Transverse colon (tissue), 4 donors: ENCODE data around the gene NME3. TPM values are rescaled to one million over a fixed set of nuclear protein-coding genes. Genes with fewer than 3 reads are reported as not detected.

Source experiments
- DNase-seq: peaks from one replicate; pipeline ENCODE4 v3.0.0-alpha.2; 2019
- H3K27ac ChIP-seq, 4 donors: fragments of 200-600 bp; sonication (generic); 2 replicates each; pipeline ENCODE4 v1.5.1; 2016 to 2018; ENCODE audit warnings: inconsistent platforms in 4 of 4
- H3K27me3 ChIP-seq: fragments of 200-600 bp; sonication (generic); 2 replicates; pipeline ENCODE4 v1.5.1; 2017; ENCODE audit warnings: inconsistent platforms
- H3K36me3 ChIP-seq, 4 donors: fragments of 200-600 bp; sonication (generic); 2 replicates each; pipeline ENCODE4 v1.5.1; 2017 to 2019; ENCODE audit warnings: inconsistent platforms in 4 of 4
- H3K4me1 ChIP-seq, 4 donors: fragments of 200-600 bp; sonication (generic); 2 replicates each; pipeline ENCODE4 v1.5.1; 2017 to 2020; ENCODE audit warnings: inconsistent platforms in 4 of 4
- H3K4me3 ChIP-seq, 4 donors: fragments of 200-600 bp; sonication (generic); 1 replicate in 1 of 4; 2 replicates in 3 of 4; pipeline versions ENCODE4 v1.5.1 to v1.6.1; 2017 to 2019; ENCODE audit warnings: inconsistent platforms in 4 of 4
- H3K9me3 ChIP-seq, 2 donors: fragments of 200-600 bp; sonication (generic); 2 replicates each; pipeline ENCODE4 v1.5.1; 2017 to 2019; ENCODE audit warnings: inconsistent platforms in 2 of 2
- EP300 ChIP-seq: sonication (generic); formaldehyde crosslinking; IDR thresholded peaks from one replicate; pipeline ENCODE4 v1.6.1; 2017; ENCODE audit warnings: antibody characterized with exemption, low read depth
- POLR2A ChIP-seq: fragments of 450-650 bp; IDR thresholded peaks from one replicate; pipeline ENCODE4 v1.6.1; 2016; ENCODE audit warnings: antibody characterized with exemption, mild to moderate bottlenecking, moderate library complexity
- POLR2AphosphoS5 ChIP-seq, 3 donors: sonication (generic); formaldehyde crosslinking; IDR thresholded peaks; one replicate each; pipeline ENCODE4 v1.6.1; 2016; ENCODE audit warnings: antibody characterized with exemption in 3 of 3
- WGBS, 2 donors: methylation state at CpG; one replicate each; pipeline ENCODE4 v1.1.5; 2018; ENCODE audit warnings: low coverage in 1 of 2; 5-methylcytosine and 5-hydroxymethylcytosine counted together
- in situ Hi-C, 4 donors: fragments of 200-750 bp; cut with MboI; loops; one replicate each; pipeline versions ENCODE4 v1.15.0 to v1.15.1; 2017; ENCODE audit warnings: low sequenced_read_pairs in 3 of 4, low pct_ligation_motif_present in 1 of 4, low pct_unique_long_range_greater_than_20kb in 1 of 4
- intact Hi-C: fragments of 100-400 bp; cut with DNase I; formaldehyde crosslinking; loops from one replicate; pipeline ENCODE4 v1.15.1; 2023; ENCODE audit warnings: low total_unique reads
- total RNA-seq, 4 donors: library from RNA; depleted of rRNA; stranded (reverse); fragments of >200 nt; gene quantifications; one replicate each; pipeline ENCODE4 v1.1.0, GENCODE V29; 2016
- TF ChIP-seq, protein P1 (sequence below), 5 experiments: fragments of 200-600 bp in 3 of 5; fragments of 450-650 bp in 2 of 5; sonication (generic) in 3 of 5; IDR thresholded peaks; 1 replicate in 2 of 5; 2 replicates in 3 of 5; pipeline ENCODE4 v1.5.1; 2016 to 2017; ENCODE audit warnings: antibody characterized with exemption in 5 of 5, inconsistent platforms in 3 of 5, mild to moderate bottlenecking in 2 of 5, moderate library complexity in 1 of 5

NME3 gene
- total RNA-seq, 4 donors from 2014 or later = 116 to 286 (median 132) TPM

DNA sequence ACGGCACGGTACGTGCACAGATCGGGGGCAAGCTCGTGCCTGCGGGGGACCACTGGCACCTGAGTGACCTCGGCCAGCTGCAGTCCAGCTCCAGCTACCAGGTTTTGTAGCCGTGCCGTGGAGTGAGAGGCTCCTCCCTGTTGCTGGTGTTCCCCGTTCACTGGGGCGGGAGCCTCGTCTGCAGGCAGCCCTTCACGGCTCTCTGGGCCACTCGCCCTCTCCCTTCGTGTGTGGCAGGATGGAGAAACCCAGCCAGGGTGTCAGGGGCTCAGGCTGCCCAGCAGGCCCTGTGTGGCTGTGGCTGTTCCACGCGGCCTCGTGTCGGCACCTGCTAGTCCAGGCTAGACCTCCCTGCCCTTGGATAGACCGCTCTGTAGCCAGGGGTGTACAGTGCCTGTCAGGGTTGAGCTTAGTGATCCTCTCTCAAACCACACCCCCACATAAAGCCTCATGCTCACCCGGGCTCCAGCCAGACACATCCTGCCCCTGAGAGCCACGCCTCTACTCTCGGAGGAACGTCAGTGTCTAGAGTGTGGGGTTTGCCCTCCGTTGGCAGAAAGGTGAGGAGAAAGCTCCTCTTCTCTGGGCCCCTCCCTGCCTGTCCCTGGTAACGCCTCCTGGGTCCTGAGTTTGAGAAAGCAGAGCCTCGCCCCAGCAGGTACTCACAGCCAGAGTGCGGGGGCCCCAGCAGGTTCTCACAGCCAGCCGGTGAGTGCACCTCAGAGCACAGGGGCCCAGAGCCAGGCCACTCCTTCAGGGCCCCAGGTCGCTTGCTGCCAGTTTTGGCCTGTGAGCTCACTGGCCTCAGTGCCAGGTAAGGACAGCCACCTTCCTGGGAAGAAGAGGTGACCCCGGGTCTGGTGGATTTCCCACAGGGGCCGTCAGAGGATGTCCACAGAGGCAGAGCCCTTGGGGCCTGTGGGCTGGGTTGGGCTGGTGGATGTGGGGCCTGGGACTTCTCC lies 27.7 kb downstream of the NME3 start:
- intact Hi-C loops = no loop called here
- 91% methylated on average over 32 of the region's 32 CpGs; no CpG with 5 or more reads in 1 of the 2 donors for WGBS, 2 donors

DNA sequence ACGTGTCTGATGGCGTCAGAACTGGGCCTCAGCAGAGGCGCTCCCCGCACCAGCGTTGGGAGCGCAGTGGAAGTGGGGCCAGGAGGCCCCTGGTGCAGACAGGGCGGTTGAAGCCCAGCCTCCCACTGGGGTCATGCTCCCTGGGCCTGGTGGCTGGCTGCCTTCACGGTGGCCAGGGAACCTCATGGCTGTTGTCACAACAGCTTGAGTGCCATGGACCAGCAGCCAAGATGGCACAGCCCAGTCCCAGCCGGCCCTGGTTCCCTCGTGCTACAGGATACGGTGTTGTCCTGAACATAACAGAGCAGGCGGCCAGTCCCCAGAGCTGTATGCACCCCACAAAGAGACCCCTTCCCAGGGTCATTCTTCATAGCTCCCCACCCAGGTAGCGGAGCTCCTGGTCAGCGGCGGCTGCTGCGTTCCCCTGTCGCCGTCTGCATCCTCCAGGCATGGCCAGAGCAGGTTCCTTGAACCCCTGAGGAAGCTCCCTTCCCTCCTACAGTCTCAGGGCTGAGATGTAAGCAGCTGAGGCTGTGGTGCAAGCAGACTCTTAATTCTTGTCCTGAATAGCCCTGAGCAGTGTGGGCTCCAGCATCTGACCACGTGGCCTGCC lies 29.7 kb downstream of the NME3 start:
- Histone ChIP-seq H3K4me3 (no peak overlapping the region), H3K9me3 (no peaks in the 10 kb centered on the region), H3K27ac (no peak overlapping the region), H3K4me1 (no peaks in the 10 kb centered on the region), H3K36me3 (peaks cover 0 to 9% (median 2%) of the 10 kb centered on the region in 4 donors), H3K27me3 (no peaks in the 10 kb centered on the region)
- in situ Hi-C loops (no loop called here), intact Hi-C loops (no loop called here)
- TF ChIP-seq EP300 = no peak
- TF ChIP-seq, protein P1, sequence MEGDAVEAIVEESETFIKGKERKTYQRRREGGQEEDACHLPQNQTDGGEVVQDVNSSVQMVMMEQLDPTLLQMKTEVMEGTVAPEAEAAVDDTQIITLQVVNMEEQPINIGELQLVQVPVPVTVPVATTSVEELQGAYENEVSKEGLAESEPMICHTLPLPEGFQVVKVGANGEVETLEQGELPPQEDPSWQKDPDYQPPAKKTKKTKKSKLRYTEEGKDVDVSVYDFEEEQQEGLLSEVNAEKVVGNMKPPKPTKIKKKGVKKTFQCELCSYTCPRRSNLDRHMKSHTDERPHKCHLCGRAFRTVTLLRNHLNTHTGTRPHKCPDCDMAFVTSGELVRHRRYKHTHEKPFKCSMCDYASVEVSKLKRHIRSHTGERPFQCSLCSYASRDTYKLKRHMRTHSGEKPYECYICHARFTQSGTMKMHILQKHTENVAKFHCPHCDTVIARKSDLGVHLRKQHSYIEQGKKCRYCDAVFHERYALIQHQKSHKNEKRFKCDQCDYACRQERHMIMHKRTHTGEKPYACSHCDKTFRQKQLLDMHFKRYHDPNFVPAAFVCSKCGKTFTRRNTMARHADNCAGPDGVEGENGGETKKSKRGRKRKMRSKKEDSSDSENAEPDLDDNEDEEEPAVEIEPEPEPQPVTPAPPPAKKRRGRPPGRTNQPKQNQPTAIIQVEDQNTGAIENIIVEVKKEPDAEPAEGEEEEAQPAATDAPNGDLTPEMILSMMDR (IDR thresholded peaks at IDR 0.05) = no peak
- no peak for TF ChIP-seq POLR2A
- TF ChIP-seq POLR2AphosphoS5 (IDR thresholded peaks at IDR 0.05) = no peak
- WGBS, 2 donors = 95 to 100% methylated on average over 1 to 15 of the region's 19 CpGs
- no peak for DNase-seq

More for the DNA sequence above, 27.7 kb downstream of the NME3 start:
- no peak for DNase-seq
- Histone ChIP-seq H3K4me1 (no peaks in the 10 kb centered on the region), H3K36me3 (peaks cover 0 to 16% (median 4%) of the 10 kb centered on the region in 4 donors), H3K27me3 (no peaks in the 10 kb centered on the region), H3K9me3 (no peaks in the 10 kb centered on the region), H3K4me3 (no peak overlapping the region), H3K27ac (no peak overlapping the region)
- no peak for TF ChIP-seq EP300
- no peak for TF ChIP-seq POLR2A
- no peak for TF ChIP-seq POLR2AphosphoS5 (IDR thresholded peaks at IDR 0.05)
- TF ChIP-seq, protein P1 (IDR thresholded peaks at IDR 0.05) = no peak
- in situ Hi-C loops = no loop called here

DNA sequence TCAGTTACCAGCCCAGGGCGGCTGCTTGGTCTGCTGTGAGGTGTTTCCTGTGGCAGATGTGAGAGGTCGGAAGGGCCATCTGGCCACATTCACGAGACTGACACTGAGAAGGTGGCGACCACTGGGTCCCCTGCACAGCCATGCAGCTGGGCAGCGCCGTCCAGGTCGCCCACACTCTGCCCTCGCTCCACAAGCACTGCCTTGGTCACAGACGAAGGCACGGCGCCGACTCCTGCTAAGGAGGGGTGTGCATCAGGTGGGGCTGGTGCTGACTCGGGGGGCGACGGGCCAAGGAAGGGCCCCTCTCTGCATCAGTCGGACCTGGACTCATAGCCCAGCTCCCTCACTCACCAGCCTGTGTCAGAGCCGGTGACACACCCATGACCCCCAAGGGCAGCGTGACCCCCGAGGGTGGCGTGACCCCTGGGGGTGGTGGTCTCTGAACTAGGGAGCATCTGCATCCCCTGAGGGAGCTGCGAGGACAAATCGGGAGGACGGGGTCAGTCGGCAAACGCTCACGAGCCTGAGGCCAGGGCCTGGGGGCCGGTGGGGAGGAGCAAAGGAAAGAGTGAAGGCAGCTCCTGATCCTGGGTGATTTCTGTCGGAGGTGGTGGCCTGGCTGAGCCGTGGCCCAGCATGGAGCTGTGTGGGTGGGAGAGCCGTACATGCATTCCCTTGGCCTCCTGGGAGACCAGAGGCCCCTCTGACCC lies 30.4 kb downstream of the NME3 start:
- 95% methylated on average over 23 of the region's 30 CpGs; no CpG with 5 or more reads in 1 of the 2 donors for WGBS, 2 donors
- no peaks in the 10 kb centered on the region for H3K9me3 ChIP-seq
- H3K27me3 ChIP-seq = no peaks in the 10 kb centered on the region
- peaks cover 0 to 9% (median 2%) of the 10 kb centered on the region in 4 donors for H3K36me3 ChIP-seq
- no peak overlapping the region for H3K4me3 ChIP-seq
- no peak for DNase-seq
- H3K27ac ChIP-seq = no peak overlapping the region
- TF ChIP-seq, protein P1 (IDR thresholded peaks at IDR 0.05) = no peak
- TF ChIP-seq POLR2A (no peak), POLR2AphosphoS5 (IDR thresholded peaks at IDR 0.05) (no peak), EP300 (no peak)
- H3K4me1 ChIP-seq = no peaks in the 10 kb centered on the region
- intact Hi-C loops (no loop called here), in situ Hi-C loops (no loop called here)

DNA sequence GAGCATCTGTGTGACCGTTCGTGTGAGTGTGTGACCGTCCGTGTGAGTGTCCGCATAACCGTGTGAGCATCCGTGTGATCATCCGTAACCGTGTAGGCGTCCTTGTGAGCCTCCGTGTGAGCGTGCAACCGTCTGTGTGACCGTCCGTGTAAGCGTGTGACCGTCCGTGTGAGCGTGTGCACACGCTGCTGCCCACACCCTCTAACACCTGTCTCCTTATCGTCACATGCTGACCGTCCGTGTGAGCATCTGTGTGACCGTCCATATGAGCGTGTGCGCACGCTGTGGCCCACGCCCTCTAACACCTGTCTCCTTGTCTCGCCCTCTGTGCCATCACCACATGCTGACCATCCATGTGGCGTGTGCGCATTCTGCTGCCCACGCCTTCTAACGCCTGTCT lies 31.1 kb downstream of the NME3 start:
- Histone ChIP-seq H3K27ac (no peak overlapping the region), H3K4me3 (no peak overlapping the region), H3K4me1 (no peaks in the 10 kb centered on the region), H3K9me3 (no peaks in the 10 kb centered on the region), H3K27me3 (no peaks in the 10 kb centered on the region), H3K36me3 (peaks cover 0 to 9% (median 2%) of the 10 kb centered on the region in 4 donors)
- intact Hi-C loops = no loop called here
- TF ChIP-seq POLR2AphosphoS5 (IDR thresholded peaks at IDR 0.05) = no peak
- TF ChIP-seq, protein P1 (IDR thresholded peaks at IDR 0.05) = no peak
- TF ChIP-seq POLR2A = no peak
- no peak for TF ChIP-seq EP300
- no peak for DNase-seq
- WGBS, 2 donors = 97% methylated on average over 33 of the region's 33 CpGs; no CpG with 5 or more reads in 1 of the 2 donors
- in situ Hi-C loops = no loop called here
